Activated CD8-positive, alpha-beta memory T cell treated with anti-CD3 and anti-CD28 coated beads for 4 hours (primary cell): Measurements from ENCODE around the gene CUL2.
"Not testable (repeated sequence)": the region's sequence is repeated elsewhere in the genome, so short reads cannot be mapped to it uniquely, and the experiment has no call there.

ENCODE experiments used
- DNase-seq, 2 donors: peaks; one replicate each; pipeline ENCODE4 v3.0.0-alpha.2; 2020; ENCODE audit warnings: low read depth in 2 of 2

CUL2 gene

GRCh38 chr10:35079763-35080162 lies 10.4 kb downstream of the CUL2 start:
- no peak for DNase-seq

- DNase-seq, result no peak
Observed at GRCh38 chr10:35079265-35079664, 10.9 kb downstream of the CUL2 start.

- no peak for DNase-seq
Observed at GRCh38 chr10:35075228-35075627, 14.9 kb downstream of the CUL2 start.

GRCh38 chr10:35074266-35074665 lies 15.9 kb downstream of the CUL2 start:
- no peak for DNase-seq

- DNase-seq, result no peak
Observed at GRCh38 chr10:35070521-35070920, 19.6 kb downstream of the CUL2 start.

GRCh38 chr10:35063837-35064454 lies 26.2 kb downstream of the CUL2 start:
- no peak for DNase-seq

GRCh38 chr10:35059481-35059880 lies 30.7 kb downstream of the CUL2 start:
- no peak for DNase-seq

GRCh38 chr10:35058686-35059085 lies 31.5 kb downstream of the CUL2 start:
- DNase-seq, result no peak

GRCh38 chr10:35058134-35058533 lies 32.0 kb downstream of the CUL2 start:
- no peak for DNase-seq

- DNase-seq, result no peak
Observed at GRCh38 chr10:35056686-35057085, 33.5 kb downstream of the CUL2 start.

GRCh38 chr10:35056133-35056532 lies 34.0 kb downstream of the CUL2 start:
- DNase-seq, result no peak

- no peak for DNase-seq
Observed at GRCh38 chr10:35050568-35050967, 39.6 kb downstream of the CUL2 start.

- DNase-seq, result no peak
Observed at GRCh38 chr10:35046074-35046473, 44.1 kb downstream of the CUL2 start.

GRCh38 chr10:35045275-35045674 lies 44.9 kb downstream of the CUL2 start:
- not testable (repeated sequence) for DNase-seq

- DNase-seq, result no peak
Observed at GRCh38 chr10:35043796-35044344, 46.3 kb downstream of the CUL2 start.

- no peak for DNase-seq
Observed at GRCh38 chr10:35042783-35043182, 47.4 kb downstream of the CUL2 start.

GRCh38 chr10:35041502-35041879 lies 48.6 kb downstream of the CUL2 start:
- no peak for DNase-seq

- DNase-seq, result no peak
Observed at GRCh38 chr10:35040760-35041501, 49.2 kb downstream of the CUL2 start.

- no peak for DNase-seq
Observed at GRCh38 chr10:35037104-35037503, 53.0 kb downstream of the CUL2 start.

- DNase-seq, result no peak
Observed at GRCh38 chr10:35035606-35036005, 54.5 kb downstream of the CUL2 start.

- no peak for DNase-seq
Observed at GRCh38 chr10:35027567-35027966, 62.6 kb downstream of the CUL2 start.

GRCh38 chr10:35025916-35026315 lies 64.2 kb downstream of the CUL2 start:
- DNase-seq, result no peak

GRCh38 chr10:35020481-35020880 lies 69.7 kb downstream of the CUL2 start:
- DNase-seq, result no peak
